ENCODE data around the gene SDC3. TPM values are rescaled to one million over a fixed set of nuclear protein-coding genes. Genes with fewer than 3 reads are reported as not detected.

SDC3 gene
- total and polyA plus RNA-seq, 4 donors, result 3.3 to 27.5 (median 16.6) TPM

DNA sequence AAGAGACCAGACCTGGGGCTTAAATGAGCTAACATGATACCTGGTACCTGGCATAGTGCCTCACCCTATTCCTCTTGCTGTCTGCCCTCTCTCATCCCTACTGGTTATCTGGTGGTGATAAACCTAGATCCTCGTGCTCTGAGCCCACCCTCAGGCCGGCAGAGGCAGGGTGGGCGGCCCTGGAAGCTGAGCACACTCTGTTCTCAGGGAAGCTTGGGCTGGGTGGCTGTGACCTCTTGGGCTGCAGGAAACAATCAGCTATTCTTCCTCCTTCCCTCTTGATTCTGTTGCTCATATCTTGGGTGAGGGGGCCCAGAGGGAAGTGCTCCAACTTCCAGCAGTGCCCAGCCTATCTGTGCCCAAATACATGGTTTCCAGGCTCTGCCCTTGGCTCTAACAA lies 42.0 kb downstream of the SDC3 start:
- Histone ChIP-seq H3K9me3 (ENCODE audit: control insufficient read depth in 4 of 4, low read length in 3 of 4) (no peaks in the 10 kb centered on the region), H3K4me1 (ENCODE audit: control insufficient read depth in 4 of 4, insufficient read depth in 4 of 4, low read length in 3 of 4) (no peaks in the 10 kb centered on the region), H3K27ac (ENCODE audit: low read depth in 1 of 2, low read length in 2 of 2) (no peak overlapping the region), H3K27me3 (ENCODE audit: control insufficient read depth in 4 of 4, insufficient read depth in 4 of 4, low read length in 3 of 4) (no peaks in the 10 kb centered on the region), H3K36me3 (ENCODE audit: control insufficient read depth in 4 of 4, insufficient read depth in 3 of 4, low read depth in 1 of 4, low read length in 3 of 4) (no peaks in the 10 kb centered on the region), H3K4me3 (ENCODE audit: low read depth in 1 of 3, low read length in 3 of 3) (no peak overlapping the region), H3K9ac (ENCODE audit: low read depth in 1 of 2, low read length in 2 of 2) (no peak overlapping the region)
- TF ChIP-seq FOXA1 (IDR thresholded peaks at IDR 0.05) (no peak), TAF1 (conservative IDR thresholded peaks at IDR 0.05) (no peak), SP1 (IDR thresholded peaks at IDR 0.05) (no peak), EGR1 (IDR thresholded peaks at IDR 0.05; ENCODE audit: low read depth in 2 of 2) (no peak), RAD21 (IDR thresholded peaks at IDR 0.05) (no peak), CTCF (IDR thresholded peaks at IDR 0.05; ENCODE audit: low read depth, low read length, missing input control) (no peak), JUND (IDR thresholded peaks at IDR 0.05) (no peak), HNF4G (IDR thresholded peaks at IDR 0.05) (no peak), YY1 (IDR thresholded peaks at IDR 0.05) (no peak), NR2F2 (IDR thresholded peaks at IDR 0.05) (no peak), FOXA2 (IDR thresholded peaks at IDR 0.05) (no peak), RXRA (IDR thresholded peaks at IDR 0.05) (no peak), HNF4A (conservative IDR thresholded peaks at IDR 0.05) (no peak), GABPA (IDR thresholded peaks at IDR 0.05 in 1 of 2, conservative IDR thresholded peaks at IDR 0.05 in 1 of 2) (no peak)
- TF ChIP-seq, protein P1, sequence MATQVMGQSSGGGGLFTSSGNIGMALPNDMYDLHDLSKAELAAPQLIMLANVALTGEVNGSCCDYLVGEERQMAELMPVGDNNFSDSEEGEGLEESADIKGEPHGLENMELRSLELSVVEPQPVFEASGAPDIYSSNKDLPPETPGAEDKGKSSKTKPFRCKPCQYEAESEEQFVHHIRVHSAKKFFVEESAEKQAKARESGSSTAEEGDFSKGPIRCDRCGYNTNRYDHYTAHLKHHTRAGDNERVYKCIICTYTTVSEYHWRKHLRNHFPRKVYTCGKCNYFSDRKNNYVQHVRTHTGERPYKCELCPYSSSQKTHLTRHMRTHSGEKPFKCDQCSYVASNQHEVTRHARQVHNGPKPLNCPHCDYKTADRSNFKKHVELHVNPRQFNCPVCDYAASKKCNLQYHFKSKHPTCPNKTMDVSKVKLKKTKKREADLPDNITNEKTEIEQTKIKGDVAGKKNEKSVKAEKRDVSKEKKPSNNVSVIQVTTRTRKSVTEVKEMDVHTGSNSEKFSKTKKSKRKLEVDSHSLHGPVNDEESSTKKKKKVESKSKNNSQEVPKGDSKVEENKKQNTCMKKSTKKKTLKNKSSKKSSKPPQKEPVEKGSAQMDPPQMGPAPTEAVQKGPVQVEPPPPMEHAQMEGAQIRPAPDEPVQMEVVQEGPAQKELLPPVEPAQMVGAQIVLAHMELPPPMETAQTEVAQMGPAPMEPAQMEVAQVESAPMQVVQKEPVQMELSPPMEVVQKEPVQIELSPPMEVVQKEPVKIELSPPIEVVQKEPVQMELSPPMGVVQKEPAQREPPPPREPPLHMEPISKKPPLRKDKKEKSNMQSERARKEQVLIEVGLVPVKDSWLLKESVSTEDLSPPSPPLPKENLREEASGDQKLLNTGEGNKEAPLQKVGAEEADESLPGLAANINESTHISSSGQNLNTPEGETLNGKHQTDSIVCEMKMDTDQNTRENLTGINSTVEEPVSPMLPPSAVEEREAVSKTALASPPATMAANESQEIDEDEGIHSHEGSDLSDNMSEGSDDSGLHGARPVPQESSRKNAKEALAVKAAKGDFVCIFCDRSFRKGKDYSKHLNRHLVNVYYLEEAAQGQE (IDR thresholded peaks at IDR 0.05), result no peak
- TF ChIP-seq, protein P2, sequence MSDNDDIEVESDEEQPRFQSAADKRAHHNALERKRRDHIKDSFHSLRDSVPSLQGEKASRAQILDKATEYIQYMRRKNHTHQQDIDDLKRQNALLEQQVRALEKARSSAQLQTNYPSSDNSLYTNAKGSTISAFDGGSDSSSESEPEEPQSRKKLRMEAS (IDR thresholded peaks at IDR 0.05), result no peak
- TF ChIP-seq, protein P3, sequence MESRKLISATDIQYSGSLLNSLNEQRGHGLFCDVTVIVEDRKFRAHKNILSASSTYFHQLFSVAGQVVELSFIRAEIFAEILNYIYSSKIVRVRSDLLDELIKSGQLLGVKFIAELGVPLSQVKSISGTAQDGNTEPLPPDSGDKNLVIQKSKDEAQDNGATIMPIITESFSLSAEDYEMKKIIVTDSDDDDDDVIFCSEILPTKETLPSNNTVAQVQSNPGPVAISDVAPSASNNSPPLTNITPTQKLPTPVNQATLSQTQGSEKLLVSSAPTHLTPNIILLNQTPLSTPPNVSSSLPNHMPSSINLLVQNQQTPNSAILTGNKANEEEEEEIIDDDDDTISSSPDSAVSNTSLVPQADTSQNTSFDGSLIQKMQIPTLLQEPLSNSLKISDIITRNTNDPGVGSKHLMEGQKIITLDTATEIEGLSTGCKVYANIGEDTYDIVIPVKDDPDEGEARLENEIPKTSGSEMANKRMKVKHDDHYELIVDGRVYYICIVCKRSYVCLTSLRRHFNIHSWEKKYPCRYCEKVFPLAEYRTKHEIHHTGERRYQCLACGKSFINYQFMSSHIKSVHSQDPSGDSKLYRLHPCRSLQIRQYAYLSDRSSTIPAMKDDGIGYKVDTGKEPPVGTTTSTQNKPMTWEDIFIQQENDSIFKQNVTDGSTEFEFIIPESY (IDR thresholded peaks at IDR 0.05), result no peak
- TF ChIP-seq, protein P4, sequence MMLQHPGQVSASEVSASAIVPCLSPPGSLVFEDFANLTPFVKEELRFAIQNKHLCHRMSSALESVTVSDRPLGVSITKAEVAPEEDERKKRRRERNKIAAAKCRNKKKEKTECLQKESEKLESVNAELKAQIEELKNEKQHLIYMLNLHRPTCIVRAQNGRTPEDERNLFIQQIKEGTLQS (IDR thresholded peaks at IDR 0.05), result no peak
- no peak for DNase-seq (ENCODE audit: low spot score)
- 74% methylated on average over 3 of the region's 3 CpGs for WGBS

Data from liver (tissue), 9 donors.